GM23338 (cell line): Measurements from ENCODE around the gene IGFBP4. TPM values are rescaled to one million over a fixed set of nuclear protein-coding genes. Genes with fewer than 3 reads are reported as not detected.

Experiments
- ATAC-seq: fragments of 200-7000 bp; cut with Tn5 transposase; 3 replicates; pipeline ENCODE4 v1.9.1; 2020
- DNase-seq: peaks from one replicate; pipeline ENCODE4 v3.0.0-alpha.2; 2015; ENCODE audit warnings: low spot score
- H2AFZ ChIP-seq: fragments of 200-600 bp; sonication (generic); 2 replicates; pipeline ENCODE4 v1.8.0; 2016; ENCODE audit warnings: antibody characterized with exemption, mild to moderate bottlenecking, moderate library complexity
- H3F3A ChIP-seq: fragments of 200-600 bp; sonication (generic); replicated peaks from 2 replicates; pipeline ENCODE4 v1.8.0; 2017; ENCODE audit warnings: antibody characterized with exemption, mixed run types, low read depth
- H3K27ac ChIP-seq: fragments of 200-600 bp; sonication (generic); 2 replicates; pipeline ENCODE4 v1.6.1; 2016; ENCODE audit warnings: low read depth
- H3K27me3 ChIP-seq: fragments of 200-600 bp; sonication (generic); 2 replicates; pipeline ENCODE4 v1.8.0; 2016; ENCODE audit warnings: mild to moderate bottlenecking, mixed run types, moderate library complexity; ENCODE audit not compliant: insufficient read depth
- H3K36me3 ChIP-seq: fragments of 200-600 bp; sonication (generic); 2 replicates; pipeline ENCODE4 v1.8.0; 2016; ENCODE audit warnings: mild to moderate bottlenecking; ENCODE audit not compliant: insufficient read depth
- H3K4me1 ChIP-seq: fragments of 200-600 bp; sonication (generic); 2 replicates; pipeline ENCODE4 v1.8.0; 2016; ENCODE audit warnings: mild to moderate bottlenecking, moderate library complexity; ENCODE audit not compliant: insufficient read depth
- H3K4me2 ChIP-seq: fragments of 200-600 bp; sonication (generic); 2 replicates; pipeline ENCODE4 v1.7.1; 2017; ENCODE audit warnings: mixed run types
- H3K4me3 ChIP-seq: fragments of 200-600 bp; sonication (generic); 2 replicates; pipeline ENCODE4 v1.6.1; 2016; ENCODE audit warnings: mixed run types
- H3K79me2 ChIP-seq: fragments of 200-600 bp; sonication (generic); replicated peaks from 2 replicates; pipeline ENCODE4 v1.8.0; 2017; ENCODE audit warnings: mild to moderate bottlenecking; ENCODE audit not compliant: insufficient read depth
- H3K9me2 ChIP-seq: fragments of 200-600 bp; sonication (generic); 2 replicates; pipeline ENCODE4 v1.8.0; 2017; ENCODE audit not compliant: insufficient read depth
- H4K20me1 ChIP-seq: fragments of 200-600 bp; sonication (generic); replicated peaks from 2 replicates; pipeline ENCODE4 v1.8.0; 2017; ENCODE audit warnings: mild to moderate bottlenecking; ENCODE audit not compliant: insufficient read depth
- H3K27ac Mint-ChIP-seq: 2 replicates; pipeline ENCODE4 v1.8.0; 2020; ENCODE audit warnings: inconsistent platforms, mild to moderate bottlenecking, moderate library complexity, mixed read lengths
- H3K27me3 Mint-ChIP-seq: 3 replicates; pipeline ENCODE4 v1.8.0; 2022; ENCODE audit warnings: low read depth, mild to moderate bottlenecking, moderate library complexity, mixed read lengths, inconsistent platforms; ENCODE audit not compliant: insufficient read depth, poor library complexity
- H3K36me3 Mint-ChIP-seq: 3 replicates; pipeline ENCODE4 v1.8.0; 2021; ENCODE audit warnings: low read depth, mild to moderate bottlenecking, inconsistent platforms, moderate library complexity, mixed read lengths
- H3K4me1 Mint-ChIP-seq: 3 replicates; pipeline ENCODE4 v1.8.0; 2020; ENCODE audit warnings: mild to moderate bottlenecking, inconsistent platforms, mixed read lengths
- H3K4me3 Mint-ChIP-seq: 3 replicates; pipeline ENCODE4 v1.8.0; 2021; ENCODE audit warnings: moderate library complexity, mild to moderate bottlenecking, inconsistent platforms, mixed read lengths
- H3K9me3 Mint-ChIP-seq: 3 replicates; pipeline ENCODE4 v1.8.0; 2020; ENCODE audit warnings: moderate library complexity, mild to moderate bottlenecking, inconsistent platforms, mixed read lengths
- CREB1 ChIP-seq: fragments of 250-450 bp; sonication (Bioruptor Pico); IDR thresholded peaks from 2 replicates; pipeline ENCODE4 v1.5.0; 2020; ENCODE audit warnings: low read depth, mild to moderate bottlenecking, moderate library complexity
- EZH2 ChIP-seq: fragments of 200-600 bp; sonication (generic); IDR thresholded peaks from one replicate; pipeline ENCODE4 v1.8.0; 2017; ENCODE audit warnings: antibody characterized with exemption, mild to moderate bottlenecking, low read depth; ENCODE audit not compliant: unreplicated experiment
- EZH2phosphoT487 ChIP-seq: fragments of 200-600 bp; sonication (generic); IDR thresholded peaks from one replicate; pipeline ENCODE4 v1.8.1; 2018; ENCODE audit warnings: antibody characterized with exemption; ENCODE audit not compliant: unreplicated experiment
- JUNB ChIP-seq: IDR thresholded peaks from one replicate; pipeline ENCODE4 v1.6.1; 2016; ENCODE audit warnings: antibody characterized with exemption; ENCODE audit not compliant: unreplicated experiment
- REST ChIP-seq: IDR thresholded peaks from one replicate; pipeline ENCODE4 v1.6.1; 2018; ENCODE audit warnings: antibody characterized with exemption; ENCODE audit not compliant: unreplicated experiment
- STAT1 ChIP-seq: IDR thresholded peaks from one replicate; pipeline ENCODE4 v1.6.1; 2016; ENCODE audit warnings: antibody characterized with exemption; ENCODE audit not compliant: unreplicated experiment
- ZNF114 ChIP-seq: fragments of 250-450 bp; sonication (Bioruptor Pico); IDR thresholded peaks from 2 replicates; pipeline ENCODE4 v1.5.0; 2020; ENCODE audit warnings: mild to moderate bottlenecking, moderate library complexity
- ZNF462 ChIP-seq: fragments of 250-450 bp; sonication (Bioruptor Pico); IDR thresholded peaks from 2 replicates; pipeline ENCODE4 v1.5.0; 2020; ENCODE audit warnings: mild to moderate bottlenecking, moderate library complexity
- polyA plus RNA-seq: library from polyadenylated mRNA; unstranded; fragments of >200 nt; fragmentation: Nextera tagmentation; extraction: Ambion mirVana; gene quantifications from 2 replicates; pipeline ENCODE4 v1.2.1, GENCODE V29; 2016
- total RNA-seq: library from RNA; depleted of rRNA; stranded (reverse); fragments of >200 nt; shearing (Covaris generic); gene quantifications from 2 replicates; pipeline ENCODE4 v1.2.3, GENCODE V29; 2014
- TF ChIP-seq, protein P1 (sequence below), 2 experiments: fragments of 200-600 bp in 1 of 2; sonication (generic) in 1 of 2; conservative IDR thresholded peaks; 2 replicates each; pipeline versions ENCODE4 v1.5.1 to v1.6.1; 2016 to 2017; ENCODE audit warnings: antibody characterized with exemption in 2 of 2, low read depth in 2 of 2, mild to moderate bottlenecking in 2 of 2, moderate library complexity in 1 of 2

IGFBP4 gene
- total and polyA plus RNA-seq, 2 experiments from 2014 or later, result 38.7 to 78.9 TPM

DNA sequence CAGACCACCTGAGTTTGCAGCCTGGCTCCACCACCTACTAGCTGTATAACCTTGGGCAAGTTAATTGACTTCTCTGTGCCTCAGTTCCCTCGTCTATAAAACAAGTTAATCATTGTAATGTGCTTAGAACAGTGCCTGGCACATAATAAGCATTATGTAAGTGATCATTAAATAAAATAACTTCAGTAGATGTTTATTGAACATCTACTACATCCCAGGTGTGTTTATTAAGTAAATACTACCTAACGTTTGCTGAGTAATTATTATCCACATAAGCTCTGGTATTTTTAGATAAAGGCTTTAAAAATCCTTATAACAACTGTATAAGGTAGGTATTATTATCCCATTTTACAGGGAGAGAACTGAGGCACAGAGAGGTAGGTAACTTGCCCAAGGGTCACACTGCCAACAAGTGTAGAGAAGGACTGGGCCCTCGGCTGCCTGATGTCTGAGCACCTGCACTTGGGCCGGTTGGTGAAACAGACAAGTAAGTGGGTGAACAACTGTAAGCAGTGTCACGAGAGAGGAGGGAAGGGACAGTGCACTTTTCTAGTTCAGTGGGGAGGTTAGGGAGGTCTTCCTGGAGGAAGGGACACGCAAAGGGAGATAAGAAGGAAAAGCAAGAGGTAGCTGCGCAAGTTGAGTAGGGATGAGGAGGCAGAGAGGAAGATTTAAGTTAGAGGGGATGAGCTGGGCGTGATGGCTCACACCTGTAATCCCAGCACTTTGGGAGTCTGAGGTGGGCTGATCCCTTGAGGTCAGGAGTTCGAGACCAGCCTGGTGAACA, 53.6 kb downstream of the IGFBP4 start:
- peaks cover 3% of the 10 kb centered on the region; the same call in 2 of the 3 replicates for H3K9me3 Mint-ChIP-seq
- no peaks in the 10 kb centered on the region; the same call in 2 of the 3 replicates for H3K36me3 Mint-ChIP-seq
- Histone ChIP-seq H3K4me3 (no peak overlapping the region), H3K4me2 (no peak overlapping the region), H3K27ac (no peak overlapping the region), H3K79me2 (no peaks in the 10 kb centered on the region), H3K9me2 (no peaks in the 10 kb centered on the region), H3F3A (peaks cover 12% of the 10 kb centered on the region), H2AFZ (no peak overlapping the region), H3K4me1 (peaks cover 29% of the 10 kb centered on the region), H3K36me3 (no peaks in the 10 kb centered on the region), H4K20me1 (no peaks in the 10 kb centered on the region), H3K27me3 (no peaks in the 10 kb centered on the region)
- no peak for TF ChIP-seq ZNF114 (CRISPR knock-in tag)
- no peak for TF ChIP-seq CREB1 (CRISPR knock-in tag)
- TF ChIP-seq, protein P1, sequence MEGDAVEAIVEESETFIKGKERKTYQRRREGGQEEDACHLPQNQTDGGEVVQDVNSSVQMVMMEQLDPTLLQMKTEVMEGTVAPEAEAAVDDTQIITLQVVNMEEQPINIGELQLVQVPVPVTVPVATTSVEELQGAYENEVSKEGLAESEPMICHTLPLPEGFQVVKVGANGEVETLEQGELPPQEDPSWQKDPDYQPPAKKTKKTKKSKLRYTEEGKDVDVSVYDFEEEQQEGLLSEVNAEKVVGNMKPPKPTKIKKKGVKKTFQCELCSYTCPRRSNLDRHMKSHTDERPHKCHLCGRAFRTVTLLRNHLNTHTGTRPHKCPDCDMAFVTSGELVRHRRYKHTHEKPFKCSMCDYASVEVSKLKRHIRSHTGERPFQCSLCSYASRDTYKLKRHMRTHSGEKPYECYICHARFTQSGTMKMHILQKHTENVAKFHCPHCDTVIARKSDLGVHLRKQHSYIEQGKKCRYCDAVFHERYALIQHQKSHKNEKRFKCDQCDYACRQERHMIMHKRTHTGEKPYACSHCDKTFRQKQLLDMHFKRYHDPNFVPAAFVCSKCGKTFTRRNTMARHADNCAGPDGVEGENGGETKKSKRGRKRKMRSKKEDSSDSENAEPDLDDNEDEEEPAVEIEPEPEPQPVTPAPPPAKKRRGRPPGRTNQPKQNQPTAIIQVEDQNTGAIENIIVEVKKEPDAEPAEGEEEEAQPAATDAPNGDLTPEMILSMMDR (conservative IDR thresholded peaks at IDR 0.05; ENCODE audit: low read depth in 2 of 2), result no peak
- no peak for TF ChIP-seq JUNB
- no peak for TF ChIP-seq EZH2
- no peak for TF ChIP-seq REST
- no peak for TF ChIP-seq STAT1
- TF ChIP-seq EZH2phosphoT487, result no peak
- TF ChIP-seq ZNF462, result no peak
- ATAC-seq (no peak), DNase-seq (no peak)
- no peak overlapping the region for H3K4me3 Mint-ChIP-seq
- no peak overlapping the region for H3K27ac Mint-ChIP-seq
- peaks cover 10% of the 10 kb centered on the region for H3K27me3 Mint-ChIP-seq
- peaks cover 36% of the 10 kb centered on the region for H3K4me1 Mint-ChIP-seq
